Measurements from ENCODE around the gene ROBO4.

ROBO4 gene

DNA sequence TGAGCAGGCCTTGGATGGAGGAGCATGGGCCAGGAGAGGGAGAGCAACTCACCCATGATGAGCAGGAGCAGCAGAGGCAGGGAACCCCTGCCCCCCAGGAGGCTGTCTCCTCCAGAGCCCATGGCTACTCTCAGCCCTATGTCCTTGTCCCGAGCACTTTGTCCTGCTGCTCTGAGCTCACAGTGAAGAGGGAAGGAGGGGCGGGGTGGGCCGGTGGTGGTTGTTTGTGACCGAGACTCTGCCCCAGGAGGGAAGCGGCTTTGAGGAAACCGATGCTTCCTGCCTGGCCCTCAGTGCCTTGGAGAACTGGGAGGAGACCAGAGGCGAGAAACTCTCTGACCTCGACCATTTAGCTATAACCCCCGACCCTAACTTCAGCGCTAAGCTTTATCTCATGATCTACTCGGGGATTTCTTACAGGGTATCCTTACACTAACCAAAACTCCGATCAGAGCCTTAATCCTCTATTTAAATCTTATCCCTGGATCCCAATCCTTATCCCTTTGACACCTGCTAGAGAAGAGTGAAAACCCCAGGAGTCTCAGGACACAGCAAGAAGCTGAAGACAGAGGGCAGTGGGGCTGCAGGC lies at the start of gene ROBO4:
TSS of gene ROBO4 (minus strand) at position 192 of the 589 bp plus-strand sequence. CDS start at position 122, 70 bp downstream.
- in situ Hi-C loops (cut with MboI; ENCODE audit: low sequenced_read_pairs) = no loop called here

DNA sequence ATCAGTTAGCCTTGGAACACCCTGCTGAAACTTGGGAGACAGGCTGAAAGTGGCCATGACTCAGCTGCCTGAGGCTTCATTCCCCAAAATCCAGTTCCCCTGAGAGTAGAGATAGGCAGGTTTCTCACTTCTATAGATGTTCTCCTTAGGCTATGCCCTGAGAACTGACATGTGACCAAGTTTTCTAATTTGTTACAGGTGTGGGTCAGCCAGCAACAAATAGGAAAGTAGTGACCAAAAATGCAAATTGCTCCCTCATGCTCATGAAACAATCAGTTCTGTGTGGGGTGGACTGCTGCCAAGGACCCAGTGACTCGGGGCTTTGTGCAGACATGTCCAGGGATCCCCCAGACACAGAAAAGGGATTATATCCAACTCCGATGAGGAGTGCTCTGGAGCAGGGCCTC lies 49.1 kb upstream of the ROBO4 start:
- in situ Hi-C loops (cut with MboI; ENCODE audit: low sequenced_read_pairs) = no loop called here

DNA sequence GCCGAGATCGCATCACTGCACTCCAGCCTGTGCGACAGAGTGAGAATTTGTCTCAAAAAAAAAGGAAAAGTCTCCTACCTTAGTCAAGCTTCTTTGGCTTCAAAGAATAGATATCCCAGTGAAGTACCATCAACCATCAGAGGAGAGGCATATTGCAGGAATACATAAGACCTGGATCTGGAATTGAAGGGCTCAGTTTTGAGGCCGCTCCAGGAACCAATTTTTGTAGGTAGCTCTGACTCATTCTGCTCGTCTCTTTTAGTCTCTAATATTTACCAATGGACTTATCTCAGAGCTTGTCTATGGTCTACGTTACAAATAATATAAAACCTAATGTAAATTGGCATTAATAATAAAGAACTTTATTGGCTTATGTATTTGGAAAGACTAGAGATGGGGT lies 48.2 kb upstream of the ROBO4 start:
- in situ Hi-C loops (cut with MboI; ENCODE audit: low sequenced_read_pairs) = no loop called here

DNA sequence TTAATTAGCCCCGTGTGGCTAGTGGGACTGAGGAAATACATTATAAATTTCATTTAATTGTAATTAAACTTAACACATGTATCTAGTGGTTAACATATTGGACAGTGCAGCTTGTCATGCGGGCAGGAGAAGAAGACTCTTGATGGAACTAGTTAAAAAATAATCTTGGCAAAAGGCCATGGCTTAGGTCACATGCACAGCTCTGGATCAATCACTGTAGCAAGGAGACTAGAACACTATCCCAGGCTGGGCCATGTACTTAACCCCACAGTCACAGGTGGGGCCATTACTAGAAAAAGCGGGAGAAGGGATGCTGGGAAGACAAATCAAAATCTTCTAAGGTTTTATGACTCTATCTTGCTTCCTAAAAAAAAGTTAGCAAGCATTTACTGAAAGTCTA lies 46.9 kb upstream of the ROBO4 start:
- in situ Hi-C loops (cut with MboI; ENCODE audit: low sequenced_read_pairs) = no loop called here

DNA sequence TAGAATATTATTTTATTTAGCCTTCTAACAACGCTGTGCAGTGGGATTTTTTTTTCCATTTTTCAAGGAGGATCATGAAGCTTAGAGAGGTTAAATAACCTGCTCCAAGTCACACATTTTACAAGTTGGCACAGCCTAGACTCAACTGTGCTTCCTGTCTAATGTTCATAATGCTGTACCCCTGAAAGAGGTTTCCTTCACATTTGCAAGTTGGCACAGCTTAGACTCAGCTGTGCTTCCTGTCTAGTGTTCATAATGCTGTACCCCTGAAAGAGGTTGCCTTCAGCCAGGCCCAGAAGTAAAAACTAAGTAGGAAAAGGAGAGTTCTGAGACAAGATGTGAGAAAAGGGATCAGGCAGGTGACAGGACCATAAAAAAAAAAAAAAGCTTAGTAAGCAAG lies 46.1 kb upstream of the ROBO4 start:
- in situ Hi-C loops (cut with MboI; ENCODE audit: low sequenced_read_pairs) = no loop called here

DNA sequence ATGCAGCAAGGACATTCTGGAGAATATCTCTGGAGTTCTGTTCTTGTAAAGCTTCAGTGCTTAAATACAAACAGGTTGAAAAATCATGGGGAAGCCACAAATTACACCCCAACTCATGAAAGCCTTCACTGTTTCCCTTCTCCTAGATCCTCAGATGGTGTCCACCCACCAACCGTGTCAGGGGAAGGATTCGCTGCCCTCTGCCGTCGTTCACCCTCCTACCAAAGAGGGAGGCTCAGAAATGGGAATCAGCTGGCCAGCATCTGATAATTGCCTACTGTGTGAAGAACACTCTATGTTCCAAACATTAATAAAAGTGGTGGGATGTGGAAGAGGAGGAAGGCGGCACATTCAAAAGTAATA lies 45.6 kb upstream of the ROBO4 start:
- in situ Hi-C loops (cut with MboI; ENCODE audit: low sequenced_read_pairs) = no loop called here

DNA sequence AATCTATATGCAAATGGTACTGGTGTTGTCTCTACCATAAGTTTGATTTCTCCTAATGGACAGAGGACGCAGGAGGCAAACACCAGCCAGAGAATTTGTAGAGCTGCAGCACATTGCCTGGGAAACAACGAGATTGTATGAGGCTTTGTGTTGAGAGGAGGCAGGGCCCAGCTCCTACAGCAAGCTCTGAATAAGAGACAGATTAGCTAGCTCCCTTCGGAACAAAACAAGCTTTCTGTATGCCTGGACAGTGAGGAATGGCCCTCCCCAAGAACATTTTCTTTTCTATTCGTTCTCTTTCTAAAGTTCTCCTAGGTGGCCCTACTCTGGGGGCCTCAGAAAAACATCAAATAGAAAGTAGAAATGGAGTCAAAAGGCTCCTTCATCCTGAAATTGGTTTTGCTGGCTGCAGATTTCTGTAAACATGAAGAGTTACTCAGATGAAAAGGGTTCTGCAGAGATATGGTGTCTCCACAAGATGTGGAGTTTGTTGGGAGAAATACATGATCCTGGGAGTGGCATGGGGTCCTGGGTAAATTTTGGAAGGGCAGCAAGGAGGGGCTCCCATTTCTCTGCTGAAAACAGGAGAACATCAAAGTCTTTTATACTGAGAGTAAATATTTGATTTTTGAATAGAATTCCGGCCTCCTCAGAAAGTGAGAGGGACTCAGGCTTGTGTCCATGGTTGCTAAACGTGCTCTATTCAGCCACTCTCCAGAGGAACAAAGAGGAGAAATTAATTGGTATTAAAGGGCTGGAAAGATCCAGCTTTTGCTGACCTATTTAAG lies 45.0 kb upstream of the ROBO4 start:
- in situ Hi-C loops (cut with MboI; ENCODE audit: low sequenced_read_pairs) = no loop called here

DNA sequence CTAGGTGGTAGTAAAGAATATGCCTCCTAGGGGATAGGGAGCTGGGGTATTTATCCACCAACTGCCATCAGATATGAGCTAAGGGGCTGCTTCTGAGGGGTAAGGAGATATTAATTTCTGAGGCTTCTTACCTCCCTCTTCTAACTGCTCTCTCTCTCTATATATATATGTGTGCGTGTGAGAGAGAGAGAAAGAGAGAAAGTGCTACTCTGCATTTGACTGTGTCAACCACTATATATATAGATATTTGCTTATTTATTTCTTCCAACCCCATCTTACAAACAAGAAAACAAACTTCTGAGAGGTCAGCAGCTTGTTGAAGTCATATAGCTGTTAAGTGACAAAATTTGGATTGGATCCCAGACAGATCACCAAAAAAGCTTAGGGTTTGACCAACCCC lies 44.0 kb upstream of the ROBO4 start:
- in situ Hi-C loops (cut with MboI; ENCODE audit: low sequenced_read_pairs) = no loop called here

DNA sequence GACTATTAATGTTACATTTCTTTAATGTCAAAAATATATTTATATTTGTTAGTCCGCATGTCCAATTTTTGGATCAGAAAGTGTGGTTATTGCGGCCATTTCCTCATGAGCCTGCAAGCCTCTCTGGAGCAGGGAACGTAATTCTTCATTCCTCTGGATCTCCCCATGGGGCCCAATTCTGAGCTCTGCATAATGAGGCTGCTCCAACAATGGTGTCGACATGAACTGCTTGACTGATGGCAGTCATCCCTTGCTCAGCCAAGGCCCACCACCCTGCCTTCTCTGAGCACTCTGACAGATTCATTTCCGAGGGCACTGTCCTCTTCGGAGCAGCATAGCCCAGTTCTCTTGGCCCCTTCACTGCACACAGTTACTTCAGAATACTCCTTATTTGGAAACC lies 41.3 kb upstream of the ROBO4 start:
- in situ Hi-C loops (cut with MboI; ENCODE audit: low sequenced_read_pairs) = no loop called here

DNA sequence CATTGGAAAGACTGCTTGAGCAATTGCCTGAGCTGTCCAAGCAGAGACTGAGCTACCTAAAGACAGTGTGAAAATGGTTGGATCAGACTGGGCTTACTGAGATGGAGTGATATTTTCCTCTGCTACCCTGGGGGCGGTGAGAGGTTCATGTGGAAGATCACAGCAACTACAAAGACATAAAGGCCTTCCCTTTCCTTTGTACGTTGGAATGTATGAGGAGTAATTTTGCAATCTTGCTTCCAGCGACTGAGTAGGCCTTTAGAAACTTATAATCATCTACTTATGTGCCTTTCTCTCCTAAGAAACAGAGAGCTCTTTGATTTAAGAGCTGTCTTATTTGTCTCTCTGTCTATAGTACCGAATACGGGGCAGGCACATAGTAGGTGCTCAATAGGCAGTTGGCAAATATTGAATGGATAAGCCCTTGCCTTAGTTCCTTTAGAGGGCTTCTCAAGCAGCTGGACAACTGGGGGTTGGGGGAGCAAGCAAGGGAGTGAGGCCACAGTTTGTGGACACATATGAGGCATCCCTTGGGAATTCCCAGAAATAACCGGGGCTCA lies 40.6 kb upstream of the ROBO4 start:
- in situ Hi-C loops (cut with MboI; ENCODE audit: low sequenced_read_pairs) = no loop called here

DNA sequence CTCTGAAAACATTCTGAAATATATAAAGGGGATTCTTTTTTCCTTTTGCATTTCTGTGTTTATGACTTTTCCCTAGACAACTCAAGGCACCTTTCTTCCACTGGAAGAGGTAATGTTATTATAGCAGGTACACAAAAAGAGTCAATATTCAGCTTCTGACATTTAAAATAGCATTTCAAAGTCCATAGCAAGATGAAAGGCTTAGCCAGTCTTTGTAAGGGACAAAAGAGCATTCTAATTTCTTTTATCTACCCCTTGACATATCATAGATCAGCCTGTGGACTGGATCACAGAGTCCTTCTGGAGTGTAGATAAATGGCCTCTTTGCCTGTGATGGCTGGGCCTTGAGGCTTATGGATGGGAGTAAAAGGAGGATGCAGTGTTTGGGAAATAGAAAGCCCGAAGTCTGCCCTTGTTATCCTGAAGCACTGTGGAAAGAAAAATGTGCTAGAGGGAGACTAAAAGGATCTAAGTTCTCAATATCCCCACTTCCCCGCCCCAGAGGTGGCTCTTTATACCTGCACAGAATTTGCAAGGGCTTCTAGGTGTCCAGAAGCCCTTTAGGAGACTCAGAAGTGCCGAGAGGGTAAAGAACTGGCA lies 39.8 kb upstream of the ROBO4 start:
- in situ Hi-C loops (cut with MboI; ENCODE audit: low sequenced_read_pairs) = no loop called here

DNA sequence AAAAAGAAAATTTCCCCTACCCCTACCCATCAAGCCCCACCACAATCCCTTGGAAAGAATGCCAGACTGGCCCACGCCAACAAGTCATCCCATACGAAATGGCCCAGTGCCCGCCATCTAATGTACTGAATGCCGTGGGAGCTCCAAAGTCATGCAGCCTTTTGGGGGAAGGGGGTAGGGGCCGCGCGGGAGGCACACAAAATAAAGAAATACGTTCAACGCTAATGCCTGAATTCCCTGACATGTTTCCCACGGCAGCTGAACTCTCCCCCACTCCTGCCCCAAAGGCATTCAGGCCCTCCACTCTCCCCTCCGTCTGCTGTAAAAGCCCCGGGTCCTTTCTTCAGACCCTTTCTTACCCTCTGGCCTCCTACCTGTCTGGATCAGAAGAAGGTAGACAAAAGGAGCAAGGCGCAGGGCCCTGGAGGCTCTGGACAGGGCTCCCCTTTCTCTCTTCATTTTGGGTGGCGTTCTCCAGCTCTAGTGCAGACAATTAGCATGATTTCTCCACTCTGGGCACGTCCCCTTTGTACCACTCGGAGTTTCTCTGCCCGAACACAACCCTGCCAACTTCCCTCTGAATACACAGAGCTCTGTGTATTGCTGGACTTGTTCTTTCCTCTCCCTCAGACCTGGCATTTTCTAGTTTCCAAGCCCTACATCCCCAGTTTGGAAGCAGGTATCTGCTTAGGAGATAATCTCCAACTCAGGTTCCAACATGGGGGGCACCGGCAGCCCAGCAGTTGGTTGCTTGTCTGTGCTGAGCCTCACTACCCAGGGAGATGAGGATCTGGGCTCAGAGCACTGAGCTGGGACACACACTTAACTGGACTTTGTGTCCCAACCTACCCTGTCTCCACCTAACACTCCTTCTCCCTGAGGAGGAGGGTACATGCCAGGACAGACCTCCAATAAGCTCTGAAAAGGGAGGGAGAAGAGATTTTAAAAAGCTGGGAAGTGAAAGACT lies 38.2 kb upstream of the ROBO4 start, which contains the start of gene HEPACAM:
TSS of gene HEPACAM (minus strand) at position 500 of the 967 bp plus-strand sequence. CDS start at position 459, 41 bp downstream.
- in situ Hi-C loops (cut with MboI; ENCODE audit: low sequenced_read_pairs) = no loop called here

DNA sequence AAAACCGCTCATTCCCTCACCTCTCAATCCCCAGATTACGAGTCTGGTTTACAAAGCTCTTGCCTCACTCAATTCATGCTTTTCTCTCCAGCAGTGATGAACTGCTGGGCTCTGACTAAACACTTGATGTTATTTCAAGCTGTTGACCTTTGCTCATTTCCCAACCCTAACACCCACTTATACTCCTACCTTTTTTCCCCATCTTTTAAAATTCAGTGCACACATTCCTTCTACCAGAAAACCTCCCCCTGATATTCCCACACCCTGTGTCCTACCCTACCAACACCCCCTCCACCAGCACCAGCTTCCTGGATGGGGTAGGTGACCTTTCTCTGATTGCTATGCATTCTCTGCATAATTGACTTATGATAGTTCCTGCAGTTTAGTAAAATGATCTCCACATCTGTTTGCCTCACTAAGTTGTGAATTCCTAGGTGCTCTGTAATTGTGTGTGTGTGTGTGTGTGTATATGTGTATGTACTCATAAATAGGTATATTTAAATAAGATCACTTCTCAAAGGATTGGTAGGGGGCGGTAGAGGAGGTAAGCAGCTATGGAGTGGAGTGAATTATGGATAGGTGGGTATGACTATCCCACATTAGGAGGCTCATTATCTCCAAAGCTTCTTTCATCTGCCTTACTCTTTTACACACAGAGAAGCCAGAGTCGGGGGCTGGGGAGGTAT lies 37.3 kb upstream of the ROBO4 start:
- in situ Hi-C loops (cut with MboI; ENCODE audit: low sequenced_read_pairs) = no loop called here

DNA sequence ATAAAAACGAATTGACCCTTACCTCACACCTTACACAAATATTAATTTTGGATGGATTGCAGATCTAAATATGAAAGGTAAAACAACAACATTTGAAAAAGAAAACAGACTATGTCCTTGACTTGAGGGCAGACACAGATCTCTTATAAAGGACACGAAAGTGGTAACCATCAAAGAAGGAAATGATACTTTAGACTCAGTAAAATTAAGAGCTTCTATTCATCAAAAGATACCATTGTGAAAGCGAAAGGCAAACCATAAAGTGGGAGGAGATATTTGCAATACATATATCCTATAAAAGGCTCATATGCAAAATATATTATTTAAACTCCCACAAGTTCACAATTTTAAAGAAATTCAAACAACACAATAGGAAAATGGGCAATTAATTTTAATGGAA lies 33.1 kb upstream of the ROBO4 start:
- in situ Hi-C loops (cut with MboI; ENCODE audit: low sequenced_read_pairs) = no loop called here

DNA sequence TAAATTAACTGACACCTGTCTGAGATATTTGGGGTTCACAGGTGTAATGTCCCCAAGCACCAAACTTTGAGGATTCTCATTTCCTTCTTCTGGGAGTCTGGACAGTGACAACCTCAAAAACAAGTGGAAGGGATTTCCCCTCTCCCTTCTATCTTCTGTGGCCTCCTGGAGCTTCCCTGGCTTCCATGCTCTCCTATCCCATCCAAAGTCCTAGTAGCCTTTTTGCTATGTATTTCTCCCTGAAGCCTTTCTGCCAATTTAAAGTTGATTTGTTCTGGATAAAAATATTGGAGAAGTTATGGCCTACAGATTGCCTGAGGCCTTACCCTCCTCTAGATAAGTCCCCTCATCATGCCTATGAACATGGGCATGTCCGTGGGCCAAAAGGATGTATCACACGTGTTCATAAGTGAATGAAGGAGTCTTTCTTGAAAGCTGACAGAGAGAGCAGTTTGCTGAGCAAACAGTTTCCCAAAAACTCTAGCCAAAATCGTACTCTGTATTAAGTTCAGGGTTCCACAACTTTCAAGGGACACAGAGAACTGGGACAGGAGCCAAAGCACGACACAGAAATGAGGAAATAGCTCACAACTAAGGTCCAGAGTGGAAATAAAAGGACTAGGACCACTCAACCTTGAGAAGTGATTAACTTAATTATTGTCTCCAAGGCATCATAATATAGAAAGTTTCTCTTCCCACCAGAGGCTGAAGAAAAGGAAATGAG lies 31.4 kb upstream of the ROBO4 start:
- in situ Hi-C loops (cut with MboI; ENCODE audit: low sequenced_read_pairs) = no loop called here

DNA sequence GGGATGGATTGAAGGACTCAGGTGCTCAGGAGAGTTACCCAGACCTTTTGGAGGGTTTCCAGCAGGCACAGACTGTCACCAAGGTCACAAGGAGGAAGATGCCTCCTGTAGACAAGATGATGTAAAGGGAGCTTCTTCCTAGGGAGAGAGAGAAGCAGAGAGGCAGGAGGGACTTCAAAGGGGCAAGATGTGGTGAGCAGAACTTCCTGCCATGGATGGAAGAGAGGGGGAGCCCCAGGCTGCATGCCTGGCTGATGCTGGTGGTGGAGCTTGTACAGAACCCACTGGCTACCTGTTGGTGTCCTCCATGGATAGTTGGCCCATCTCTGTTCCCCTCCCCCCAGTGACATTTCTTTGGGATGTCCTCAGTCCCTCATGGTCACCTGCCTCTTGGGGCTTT lies 25.6 kb upstream of the ROBO4 start:
- in situ Hi-C loops (cut with MboI; ENCODE audit: low sequenced_read_pairs) = no loop called here

DNA sequence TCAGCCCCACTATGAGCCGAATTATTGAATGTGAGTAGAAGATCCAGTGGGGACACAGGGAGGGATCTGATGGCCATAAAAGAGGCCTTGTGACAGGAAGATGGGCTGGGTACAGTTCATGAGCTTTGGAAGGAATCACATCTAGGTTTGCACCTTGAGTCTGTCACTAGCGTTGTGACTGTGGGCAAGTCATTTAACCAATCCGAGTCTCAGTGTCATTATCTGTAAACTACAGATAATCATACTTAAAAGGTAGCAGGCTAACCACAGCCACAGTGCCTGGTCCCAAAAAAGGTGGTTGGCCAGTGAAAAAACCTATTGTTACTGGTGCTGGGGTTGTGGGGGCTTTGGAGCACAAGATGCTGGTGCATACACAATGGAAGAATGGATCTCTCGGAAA lies 25.2 kb upstream of the ROBO4 start:
- in situ Hi-C loops (cut with MboI; ENCODE audit: low sequenced_read_pairs) = no loop called here

DNA sequence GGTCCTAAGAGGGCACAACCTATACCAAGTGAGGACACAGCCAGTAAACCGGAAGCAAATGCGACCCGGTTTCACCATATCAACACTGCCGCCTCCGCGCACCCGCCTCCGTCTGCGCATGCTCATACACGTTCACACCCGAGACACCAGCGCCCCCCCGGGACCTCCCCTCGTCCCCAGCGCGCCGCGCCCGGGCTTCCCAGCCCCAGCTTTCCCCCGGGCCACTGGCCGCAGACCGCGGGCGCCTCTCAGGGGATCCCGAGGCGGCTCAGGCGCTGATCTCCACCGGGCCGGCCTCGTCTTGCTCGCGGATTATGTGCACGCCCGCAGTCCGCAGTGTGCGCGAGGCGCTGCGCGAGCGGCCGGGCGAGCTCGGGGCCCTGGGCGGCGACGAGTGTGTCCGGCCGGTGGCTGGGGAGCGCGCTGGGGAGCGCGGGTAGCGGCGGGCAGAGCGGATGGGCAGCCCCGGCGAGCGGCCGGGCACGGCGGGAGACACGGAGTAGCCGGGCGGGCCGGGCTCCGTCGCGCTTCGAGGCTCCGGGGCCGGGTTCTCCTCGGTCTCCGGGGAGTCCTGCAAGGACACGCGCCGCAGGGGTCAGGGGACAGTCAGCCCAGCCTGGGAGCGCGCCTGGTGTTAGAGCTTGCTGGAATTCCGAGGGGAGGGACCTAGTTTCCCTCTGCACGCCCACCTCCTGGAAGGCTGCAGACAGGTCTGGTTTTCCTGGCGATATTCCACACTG lies 23.4 kb upstream of the ROBO4 start:
- in situ Hi-C loops (cut with MboI; ENCODE audit: low sequenced_read_pairs) = no loop called here

DNA sequence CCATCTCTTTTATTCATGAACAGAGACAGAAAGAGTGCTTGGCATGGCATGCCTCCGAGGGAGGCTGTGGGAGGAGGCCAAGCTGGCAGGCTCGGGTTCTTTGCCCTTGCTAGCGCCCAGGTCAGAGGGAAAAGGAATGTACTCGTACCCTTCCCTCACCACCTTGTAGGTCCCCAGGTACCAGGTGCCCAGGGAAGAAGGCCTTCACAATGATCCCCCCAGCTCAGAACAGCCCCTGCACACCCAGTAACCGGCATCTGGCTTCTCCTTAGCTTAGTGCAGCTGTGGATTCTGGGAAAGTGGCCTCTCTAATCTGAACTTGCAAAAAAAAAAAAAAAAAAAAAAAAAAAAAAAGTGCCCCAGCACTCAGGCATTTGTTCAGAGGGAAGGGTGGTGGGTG lies 22.7 kb upstream of the ROBO4 start:
- in situ Hi-C loops (cut with MboI; ENCODE audit: low sequenced_read_pairs) = no loop called here
